Measurements from ENCODE around the gene NTN1. TPM values are rescaled to one million over a fixed set of nuclear protein-coding genes. Genes with fewer than 3 reads are reported as not detected.

Gene NTN1
- total and polyA plus RNA-seq, 2 of the 4 experiments (the other 2 are of a cell fraction) = under 0.01 to 0.07 TPM

DNA sequence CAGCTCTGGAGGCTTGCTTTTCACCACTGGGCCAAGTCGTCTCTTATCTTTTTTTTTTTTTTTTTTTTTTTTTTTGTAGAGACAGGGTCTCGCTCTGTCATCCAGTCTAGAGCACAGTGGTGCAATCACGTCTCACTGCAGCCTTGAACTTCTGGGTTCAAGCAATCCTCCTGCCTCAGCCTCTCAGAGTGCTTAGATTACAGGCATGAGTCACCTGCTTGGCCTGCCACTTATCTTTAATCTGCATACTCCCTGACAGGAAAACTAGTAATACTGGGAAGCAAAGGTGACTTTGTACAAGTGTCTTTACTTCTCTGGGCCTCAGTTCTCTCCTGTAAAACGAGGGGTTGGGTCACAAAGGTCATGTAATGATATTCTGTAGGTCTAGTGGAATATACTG lies 15.0 kb downstream of the NTN1 start:
- CTCF ChIA-PET = no interaction called here
- in situ Hi-C loops (cut with MboI; ENCODE audit: low sequenced_read_pairs) = no loop called here
- POLR2A ChIA-PET (ENCODE audit: unreplicated experiment) = no interaction called here
- H4K91ac ChIP-seq (ENCODE audit: insufficient read depth, low read depth, low read length) = no peak overlapping the region
- H3K18ac ChIP-seq (ENCODE audit: low read depth, low read length) = no peak overlapping the region
- H3K23ac ChIP-seq (ENCODE audit: low read depth, low read length) = no peak overlapping the region
- no peaks in the 10 kb centered on the region for H3K4me1 ChIP-seq (ENCODE audit: control insufficient read depth, insufficient read depth, low read length)
- no peaks in the 10 kb centered on the region for H3K36me3 ChIP-seq (ENCODE audit: control insufficient read depth, insufficient read depth, low read length)
- H4K5ac ChIP-seq (ENCODE audit: low read depth, low read length) = no peak overlapping the region
- H2BK20ac ChIP-seq (ENCODE audit: low read depth, low read length) = no peak overlapping the region
- no peak overlapping the region for H3K4me2 ChIP-seq (ENCODE audit: low read depth, low read length)
- dilution Hi-C loops (cut with HindIII; ENCODE audit: low sequenced_read_pairs, unreplicated experiment) = no loop called here
- no peak overlapping the region for H2AK5ac ChIP-seq (ENCODE audit: low read depth, low read length)
- no peaks in the 10 kb centered on the region for H3K9me3 ChIP-seq (ENCODE audit: control insufficient read depth, insufficient read depth, low read length)
- H4K20me1 ChIP-seq (ENCODE audit: insufficient read depth, low read length) = no peaks in the 10 kb centered on the region
- H4K8ac ChIP-seq (ENCODE audit: low read depth in 2 of 2, low read length in 2 of 2) = no peak overlapping the region
- ATAC-seq (ENCODE audit: low read depth) (no peak), DNase-seq (no peak)
- TF ChIP-seq FOS (IDR thresholded peaks at IDR 0.05; ENCODE audit: low read depth, low read length) = no peak
- TF ChIP-seq CEBPB (IDR thresholded peaks at IDR 0.05; ENCODE audit: low read depth, low read length) = no peak
- TF ChIP-seq RCOR1 (IDR thresholded peaks at IDR 0.05; ENCODE audit: insufficient replicate concordance, low read length) = no peak
- TF ChIP-seq CHD1 (IDR thresholded peaks at IDR 0.05; ENCODE audit: low read depth, low read length) = no peak
- no peak for TF ChIP-seq RAD21 (IDR thresholded peaks at IDR 0.05; ENCODE audit: low read length)
- TF ChIP-seq MAFK (IDR thresholded peaks at IDR 0.05; ENCODE audit: low read depth, low read length) = no peak
- TF ChIP-seq, protein P1, sequence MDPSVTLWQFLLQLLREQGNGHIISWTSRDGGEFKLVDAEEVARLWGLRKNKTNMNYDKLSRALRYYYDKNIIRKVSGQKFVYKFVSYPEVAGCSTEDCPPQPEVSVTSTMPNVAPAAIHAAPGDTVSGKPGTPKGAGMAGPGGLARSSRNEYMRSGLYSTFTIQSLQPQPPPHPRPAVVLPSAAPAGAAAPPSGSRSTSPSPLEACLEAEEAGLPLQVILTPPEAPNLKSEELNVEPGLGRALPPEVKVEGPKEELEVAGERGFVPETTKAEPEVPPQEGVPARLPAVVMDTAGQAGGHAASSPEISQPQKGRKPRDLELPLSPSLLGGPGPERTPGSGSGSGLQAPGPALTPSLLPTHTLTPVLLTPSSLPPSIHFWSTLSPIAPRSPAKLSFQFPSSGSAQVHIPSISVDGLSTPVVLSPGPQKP (IDR thresholded peaks at IDR 0.05; ENCODE audit: borderline replicate concordance, low read depth, low read length) = no peak
- TF ChIP-seq, protein P2, sequence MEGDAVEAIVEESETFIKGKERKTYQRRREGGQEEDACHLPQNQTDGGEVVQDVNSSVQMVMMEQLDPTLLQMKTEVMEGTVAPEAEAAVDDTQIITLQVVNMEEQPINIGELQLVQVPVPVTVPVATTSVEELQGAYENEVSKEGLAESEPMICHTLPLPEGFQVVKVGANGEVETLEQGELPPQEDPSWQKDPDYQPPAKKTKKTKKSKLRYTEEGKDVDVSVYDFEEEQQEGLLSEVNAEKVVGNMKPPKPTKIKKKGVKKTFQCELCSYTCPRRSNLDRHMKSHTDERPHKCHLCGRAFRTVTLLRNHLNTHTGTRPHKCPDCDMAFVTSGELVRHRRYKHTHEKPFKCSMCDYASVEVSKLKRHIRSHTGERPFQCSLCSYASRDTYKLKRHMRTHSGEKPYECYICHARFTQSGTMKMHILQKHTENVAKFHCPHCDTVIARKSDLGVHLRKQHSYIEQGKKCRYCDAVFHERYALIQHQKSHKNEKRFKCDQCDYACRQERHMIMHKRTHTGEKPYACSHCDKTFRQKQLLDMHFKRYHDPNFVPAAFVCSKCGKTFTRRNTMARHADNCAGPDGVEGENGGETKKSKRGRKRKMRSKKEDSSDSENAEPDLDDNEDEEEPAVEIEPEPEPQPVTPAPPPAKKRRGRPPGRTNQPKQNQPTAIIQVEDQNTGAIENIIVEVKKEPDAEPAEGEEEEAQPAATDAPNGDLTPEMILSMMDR (conservative IDR thresholded peaks at IDR 0.05; ENCODE audit: low read depth, low read length) = no peak
- TF ChIP-seq NFE2L2 (IDR thresholded peaks at IDR 0.05; ENCODE audit: low read depth, low read length) = no peak
- no peak for TF ChIP-seq BHLHE40 (IDR thresholded peaks at IDR 0.05; ENCODE audit: low read depth, low read length)
- TF ChIP-seq MXI1 (IDR thresholded peaks at IDR 0.05; ENCODE audit: borderline replicate concordance, low read depth, low read length) = no peak
- TF ChIP-seq MAZ (IDR thresholded peaks at IDR 0.05; ENCODE audit: borderline replicate concordance, low read depth, low read length) = no peak
- TF ChIP-seq, protein P3, sequence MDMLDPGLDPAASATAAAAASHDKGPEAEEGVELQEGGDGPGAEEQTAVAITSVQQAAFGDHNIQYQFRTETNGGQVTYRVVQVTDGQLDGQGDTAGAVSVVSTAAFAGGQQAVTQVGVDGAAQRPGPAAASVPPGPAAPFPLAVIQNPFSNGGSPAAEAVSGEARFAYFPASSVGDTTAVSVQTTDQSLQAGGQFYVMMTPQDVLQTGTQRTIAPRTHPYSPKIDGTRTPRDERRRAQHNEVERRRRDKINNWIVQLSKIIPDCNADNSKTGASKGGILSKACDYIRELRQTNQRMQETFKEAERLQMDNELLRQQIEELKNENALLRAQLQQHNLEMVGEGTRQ (IDR thresholded peaks at IDR 0.05; ENCODE audit: low read depth, low read length) = no peak
- no peak for TF ChIP-seq POLR2A (IDR thresholded peaks at IDR 0.05; ENCODE audit: low read depth, low read length)
- TF ChIP-seq SMC3 (IDR thresholded peaks at IDR 0.05; ENCODE audit: low read depth, low read length) = no peak
- TF ChIP-seq RFX5 (IDR thresholded peaks at IDR 0.05; ENCODE audit: low read depth, low read length) = no peak
- H2BK15ac ChIP-seq (ENCODE audit: low read depth, low read length) = no peak overlapping the region
- no peaks in the 10 kb centered on the region for H3K9me1 ChIP-seq (ENCODE audit: insufficient read depth, low read length)
- intact Hi-C loops (cut with micrococcal nuclease) = no loop called here
- BruUV-seq (replicated peaks) = no TSS peak
- no peaks in the 10 kb centered on the region for H3K27me3 ChIP-seq (ENCODE audit: control insufficient read depth, insufficient read depth, low read length)
- H3K79me1 ChIP-seq (ENCODE audit: low read depth in 1 of 2, low read length in 2 of 2) = no peaks in the 10 kb centered on the region
- H2BK5ac ChIP-seq (ENCODE audit: low read depth, low read length, poor library complexity, severe bottlenecking) = no peak overlapping the region
- H3K9ac ChIP-seq (ENCODE audit: low read depth, low read length) = no peak overlapping the region
- H2AK9ac ChIP-seq (replicated peaks; ENCODE audit: low read depth, low read length, poor library complexity) = no peak overlapping the region
- H3K14ac ChIP-seq (replicated peaks; ENCODE audit: low read depth, low read length) = no peak overlapping the region
- H3K27ac ChIP-seq (ENCODE audit: insufficient read depth, low read length) = no peak overlapping the region
- no peak overlapping the region for H2BK120ac ChIP-seq (ENCODE audit: low read depth, low read length)
- H3K56ac ChIP-seq (ENCODE audit: extremely low read depth, insufficient read depth, low read length) = no peak overlapping the region
- no peak overlapping the region for H3K4me3 ChIP-seq (ENCODE audit: insufficient read depth, low read depth, low read length)
- no CpG with 5 or more reads among the region's 4 CpGs for WGBS, 2 experiments (ENCODE audit: extremely low coverage in 2 of 2, insufficient read length in 1 of 2)
- no peak overlapping the region for H3K4ac ChIP-seq (ENCODE audit: low read depth, low read length)
- no peak overlapping the region for H2AFZ ChIP-seq (replicated peaks; ENCODE audit: low read length, poor library complexity)
